NB4 (cell line): Measurements from ENCODE around the gene DUS2.

Experiments used
- DNase-seq: peaks from one replicate; pipeline ENCODE4 v3.0.0; 2010; ENCODE audit warnings: low read depth
- H3K4me3 ChIP-seq: one replicate; pipeline ENCODE4 v1.5.1; 2011; ENCODE audit warnings: mild to moderate bottlenecking, low read depth, low read length, moderate library complexity
- MYC ChIP-seq: IDR thresholded peaks from 2 replicates; pipeline ENCODE4 v1.6.1; 2011; ENCODE audit warnings: low read depth, low read length
- POLR2A ChIP-seq: IDR thresholded peaks from 2 replicates; pipeline ENCODE4 v1.6.1; 2011; ENCODE audit warnings: mild to moderate bottlenecking; ENCODE audit not compliant: insufficient read length; ENCODE audit errors: extremely low read depth
- TF ChIP-seq, protein P1 (sequence below): IDR thresholded peaks from one replicate; pipeline ENCODE4 v1.5.1; 2012; ENCODE audit warnings: low read depth, low read length
- TF ChIP-seq, protein P2 (sequence below): IDR thresholded peaks from 2 replicates; pipeline ENCODE4 v1.6.1; 2011; ENCODE audit warnings: low read depth, low read length

The DUS2 gene

DNA sequence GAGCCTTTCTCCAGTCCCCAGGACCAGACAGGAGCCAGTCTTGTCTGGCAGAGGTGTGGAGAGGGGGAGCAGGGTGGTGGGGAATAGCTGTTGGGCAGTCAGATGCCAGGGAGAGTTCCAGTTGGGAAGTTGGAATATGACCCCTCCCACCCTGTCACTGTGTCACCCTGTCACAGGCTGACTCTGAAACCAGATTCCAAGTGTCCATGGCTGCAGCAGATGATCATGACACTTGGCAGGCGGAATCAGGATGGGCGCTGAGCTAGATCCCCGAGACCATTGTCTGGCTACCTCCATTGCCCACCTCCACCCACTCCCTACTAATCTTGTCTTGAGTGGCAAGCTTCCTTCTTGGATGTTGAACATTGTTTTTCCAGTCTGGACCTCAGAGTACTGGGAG lies 52.9 kb downstream of the DUS2 start:
- H3K4me3 ChIP-seq: no peak overlapping the region

DNA sequence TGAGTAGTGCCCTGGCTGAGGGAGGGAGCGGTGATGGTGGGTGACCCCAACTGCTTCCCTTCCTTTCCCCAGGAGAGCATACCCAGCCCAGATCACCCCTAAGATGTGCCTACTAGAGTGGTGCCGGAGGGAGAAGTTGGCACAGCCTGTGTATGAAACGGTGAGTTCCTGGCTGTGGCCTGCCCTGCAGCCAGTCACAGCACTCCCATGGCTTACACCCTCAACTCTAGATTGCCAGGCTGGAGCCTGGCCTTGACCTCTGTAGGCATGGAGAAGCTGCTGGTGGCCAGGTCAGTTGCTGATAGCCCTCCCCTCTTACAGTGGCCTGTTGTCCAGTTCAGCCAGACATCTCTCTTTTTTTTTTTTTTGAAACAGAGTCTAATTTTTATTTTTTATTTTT lies 53.5 kb downstream of the DUS2 start:
- DNase-seq: no peak
- TF ChIP-seq MYC (no peak), POLR2A (no peak)
- TF ChIP-seq, protein P1, sequence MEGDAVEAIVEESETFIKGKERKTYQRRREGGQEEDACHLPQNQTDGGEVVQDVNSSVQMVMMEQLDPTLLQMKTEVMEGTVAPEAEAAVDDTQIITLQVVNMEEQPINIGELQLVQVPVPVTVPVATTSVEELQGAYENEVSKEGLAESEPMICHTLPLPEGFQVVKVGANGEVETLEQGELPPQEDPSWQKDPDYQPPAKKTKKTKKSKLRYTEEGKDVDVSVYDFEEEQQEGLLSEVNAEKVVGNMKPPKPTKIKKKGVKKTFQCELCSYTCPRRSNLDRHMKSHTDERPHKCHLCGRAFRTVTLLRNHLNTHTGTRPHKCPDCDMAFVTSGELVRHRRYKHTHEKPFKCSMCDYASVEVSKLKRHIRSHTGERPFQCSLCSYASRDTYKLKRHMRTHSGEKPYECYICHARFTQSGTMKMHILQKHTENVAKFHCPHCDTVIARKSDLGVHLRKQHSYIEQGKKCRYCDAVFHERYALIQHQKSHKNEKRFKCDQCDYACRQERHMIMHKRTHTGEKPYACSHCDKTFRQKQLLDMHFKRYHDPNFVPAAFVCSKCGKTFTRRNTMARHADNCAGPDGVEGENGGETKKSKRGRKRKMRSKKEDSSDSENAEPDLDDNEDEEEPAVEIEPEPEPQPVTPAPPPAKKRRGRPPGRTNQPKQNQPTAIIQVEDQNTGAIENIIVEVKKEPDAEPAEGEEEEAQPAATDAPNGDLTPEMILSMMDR: no peak
- TF ChIP-seq, protein P2, sequence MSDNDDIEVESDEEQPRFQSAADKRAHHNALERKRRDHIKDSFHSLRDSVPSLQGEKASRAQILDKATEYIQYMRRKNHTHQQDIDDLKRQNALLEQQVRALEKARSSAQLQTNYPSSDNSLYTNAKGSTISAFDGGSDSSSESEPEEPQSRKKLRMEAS: no peak
- no peak overlapping the region for H3K4me3 ChIP-seq

More for the DNA sequence above, 52.9 kb downstream of the DUS2 start:
- TF ChIP-seq, protein P2: no peak
- TF ChIP-seq MYC (no peak), POLR2A (no peak)
- TF ChIP-seq, protein P1: no peak
- DNase-seq: no peak

DNA sequence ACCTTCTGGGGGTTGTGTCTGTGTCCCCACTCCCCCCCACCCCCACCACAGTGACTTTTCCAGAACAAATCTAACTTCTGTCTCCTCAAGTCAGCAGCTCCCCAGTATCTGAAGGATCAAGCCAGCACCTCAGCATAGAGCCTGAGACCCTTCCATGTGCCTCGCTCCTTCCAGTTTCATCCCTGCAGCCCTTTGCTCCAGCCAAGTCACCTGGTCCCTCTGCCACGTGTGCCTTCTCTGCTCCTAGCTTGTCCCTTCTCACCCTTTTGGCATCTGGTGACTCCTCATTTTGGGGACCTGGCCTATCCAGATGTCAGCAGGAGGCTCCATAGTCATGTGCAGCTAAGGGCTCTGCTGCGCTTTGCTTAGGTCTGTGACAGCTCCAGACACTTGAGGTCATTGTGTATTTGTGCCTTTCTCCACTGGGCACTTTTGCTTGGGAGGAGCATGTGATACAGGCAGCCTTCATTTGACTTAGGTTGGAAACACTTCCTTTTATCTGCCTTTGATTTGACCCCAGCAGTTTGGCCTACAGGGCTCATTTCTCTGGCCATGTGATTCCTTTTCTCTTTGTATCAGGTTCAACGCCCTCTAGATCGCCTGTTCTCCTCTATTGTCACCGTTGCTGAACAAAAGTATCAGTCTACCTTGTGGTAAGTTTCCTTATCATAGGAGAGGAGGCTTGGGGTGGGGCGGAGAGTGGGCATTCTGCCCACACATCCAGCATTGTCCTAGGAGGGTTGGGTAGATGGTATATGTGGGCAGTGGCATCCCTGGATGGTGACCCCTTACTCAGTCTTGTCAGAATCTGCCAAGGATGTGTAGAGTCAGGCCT lies 55.0 kb downstream of the DUS2 start:
- TF ChIP-seq, protein P2: no peak
- TF ChIP-seq POLR2A: no peak
- no peak for TF ChIP-seq MYC
- TF ChIP-seq, protein P1: no peak
- H3K4me3 ChIP-seq: no peak overlapping the region
- peak; percentile 40 for DNase-seq

DNA sequence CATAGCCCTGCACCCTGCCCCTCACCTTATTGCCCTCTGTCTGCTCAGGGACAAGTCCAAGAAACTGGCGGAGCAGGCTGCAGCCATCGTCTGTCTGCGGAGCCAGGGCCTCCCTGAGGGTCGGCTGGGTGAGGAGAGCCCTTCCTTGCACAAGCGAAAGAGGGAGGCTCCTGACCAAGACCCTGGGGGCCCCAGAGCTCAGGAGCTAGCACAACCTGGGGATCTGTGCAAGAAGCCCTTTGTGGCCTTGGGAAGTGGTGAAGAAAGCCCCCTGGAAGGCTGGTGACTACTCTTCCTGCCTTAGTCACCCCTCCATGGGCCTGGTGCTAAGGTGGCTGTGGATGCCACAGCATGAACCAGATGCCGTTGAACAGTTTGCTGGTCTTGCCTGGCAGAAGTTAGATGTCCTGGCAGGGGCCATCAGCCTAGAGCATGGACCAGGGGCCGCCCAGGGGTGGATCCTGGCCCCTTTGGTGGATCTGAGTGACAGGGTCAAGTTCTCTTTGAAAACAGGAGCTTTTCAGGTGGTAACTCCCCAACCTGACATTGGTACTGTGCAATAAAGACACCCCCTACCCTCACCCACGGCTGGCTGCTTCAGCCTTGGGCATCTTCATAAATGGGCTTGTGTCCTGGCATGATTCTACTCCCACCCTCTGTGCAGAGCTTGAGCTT lies 55.8 kb downstream of the DUS2 start:
- H3K4me3 ChIP-seq: peak overlapping the region; percentile 9
- TF ChIP-seq, protein P1: no peak
- no peak for TF ChIP-seq MYC
- TF ChIP-seq POLR2A: no peak
- TF ChIP-seq, protein P2: no peak
- DNase-seq: peak; percentile 83

DNA sequence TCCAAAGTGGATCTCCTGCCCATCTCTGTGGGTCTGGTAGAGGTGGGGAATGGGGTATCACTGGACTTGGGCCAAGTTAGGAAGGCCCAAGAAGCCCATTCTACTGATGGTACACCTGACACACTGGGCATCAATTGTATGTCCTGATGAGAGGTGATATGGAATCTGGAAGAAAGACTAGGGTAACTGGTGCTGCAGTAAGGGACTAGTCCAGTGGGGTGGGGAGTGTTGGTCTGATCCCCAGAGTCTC lies 56.2 kb downstream of the DUS2 start:
- peak overlapping the region; percentile 9 for H3K4me3 ChIP-seq
- DNase-seq: no peak
- TF ChIP-seq POLR2A (no peak), MYC (no peak)
- TF ChIP-seq, protein P2: no peak
- TF ChIP-seq, protein P1: no peak
